HCT116 (cell line): ENCODE results near the gene KCNAB3. TPM values are rescaled to one million over a fixed set of nuclear protein-coding genes. Genes with fewer than 3 reads are reported as not detected.

ENCODE experiments used
- ATAC-seq: fragments of 200-7000 bp; cut with Tn5 transposase; 2 replicates; pipeline ENCODE4 v1.9.1; 2020; ENCODE audit warnings: mild to moderate bottlenecking, moderate library complexity
- BruUV-seq: library from RNA; stranded (reverse); fragments of 400-500 nt; replicated peaks from 2 replicates; lab custom pipeline; 2021; lab: Mats Ljungman, UMichigan
- CTCF ChIA-PET: fragments of 300-600 bp; sonication (Branson Sonifier 250); formaldehyde crosslinking; loops from one replicate; lab custom pipeline; 2021; ENCODE audit warnings: antibody characterized with exemption; lab: Charles Lee
- POLR2A ChIA-PET: fragments of 300-600, 350-600 bp; sonication (Branson Sonifier 250); formaldehyde crosslinking; loops from one replicate; lab custom pipeline; 2021; ENCODE audit warnings: antibody characterized with exemption; lab: Charles Lee
- RAD21 ChIA-PET, 2 experiments: fragments of 300-600 bp; sonication (Branson Sonifier 250); formaldehyde crosslinking; loops; one replicate each; lab custom pipeline; 2023; ENCODE audit warnings: low total read pairs in 2 of 2; ENCODE audit not compliant: uncharacterized antibody in 2 of 2, unreplicated experiment in 2 of 2, low non-redundant PET in 1 of 2; lab: Charles Lee
- DNase-seq: peaks from one replicate; pipeline ENCODE4 v3.0.0-alpha.2; 2010; ENCODE audit warnings: low read depth, low spot score
- H2AFZ ChIP-seq: fragments of 200-600 bp; shearing (Covaris generic), sonication (generic); 2 replicates; pipeline ENCODE4 v1.6.1; 2017; ENCODE audit warnings: low read depth, mixed run types, mixed read lengths, antibody characterized with exemption, low read length; ENCODE audit not compliant: poor library complexity, severe bottlenecking
- H3K27ac ChIP-seq: 2 replicates; pipeline ENCODE4 v1.5.1; 2012; ENCODE audit warnings: low read depth, low read length
- H3K27me3 ChIP-seq: fragments of 200-600 bp; sonication (generic); 2 replicates; pipeline ENCODE4 v1.6.1; 2016; ENCODE audit warnings: mixed run types, low read length, mixed read lengths; ENCODE audit not compliant: insufficient read depth
- H3K36me3 ChIP-seq, 2 experiments: fragments of 200-500 bp in 1 of 2; fragments of 200-600 bp in 1 of 2; sonication (Bioruptor generic) in 1 of 2; sonication (generic) in 1 of 2; 2 replicates each; pipeline versions ENCODE4 v1.5.1 to v1.6.1; 2014 to 2016; ENCODE audit warnings: low read length in 2 of 2, inconsistent platforms in 1 of 2, mixed read lengths in 1 of 2, mixed run types in 1 of 2; ENCODE audit not compliant: insufficient read depth in 2 of 2, control insufficient read depth in 1 of 2
- H3K4me1 ChIP-seq, 2 experiments: fragments of 200-600 bp in 1 of 2; sonication (generic) in 1 of 2; 2 replicates each; pipeline versions ENCODE4 v1.5.1 to v1.6.1; 2012 to 2017; ENCODE audit warnings: low read length in 2 of 2, inconsistent platforms in 1 of 2, mild to moderate bottlenecking in 1 of 2, mixed read lengths in 1 of 2, mixed run types in 1 of 2, moderate library complexity in 1 of 2; ENCODE audit not compliant: insufficient read depth in 2 of 2, control insufficient read depth in 1 of 2
- H3K4me2 ChIP-seq: fragments of 200-600 bp; sonication (generic); 2 replicates; pipeline ENCODE4 v1.6.1; 2017; ENCODE audit warnings: mixed run types, low read length, mixed read lengths
- H3K4me3 ChIP-seq, 2 experiments: fragments of 200-600 bp in 1 of 2; sonication (generic) in 1 of 2; replicated peaks in 1 of 2; 2 replicates each; pipeline ENCODE4 v1.5.1; 2011 to 2016; ENCODE audit warnings: low read length in 2 of 2, control low read depth in 1 of 2, low read depth in 1 of 2, mild to moderate bottlenecking in 1 of 2, mixed read lengths in 1 of 2, mixed run types in 1 of 2
- H3K79me2 ChIP-seq: fragments of 200-600 bp; sonication (generic); 2 replicates; pipeline ENCODE4 v1.6.1; 2017; ENCODE audit warnings: mild to moderate bottlenecking, mixed run types, low read length, moderate library complexity, mixed read lengths; ENCODE audit not compliant: insufficient read depth
- H3K9ac ChIP-seq: fragments of 200-600 bp; sonication (generic); 2 replicates; pipeline ENCODE4 v1.6.1; 2016; ENCODE audit warnings: low read length, mixed read lengths
- H3K9me2 ChIP-seq: fragments of 200-600 bp; sonication (generic), shearing (Covaris generic); 2 replicates; pipeline ENCODE4 v1.6.1; 2017; ENCODE audit warnings: mixed run types, mild to moderate bottlenecking, moderate library complexity; ENCODE audit not compliant: insufficient read depth
- H3K9me3 ChIP-seq, 2 experiments: fragments of 200-500 bp in 1 of 2; fragments of 200-600 bp in 1 of 2; sonication (Bioruptor generic) in 1 of 2; sonication (generic) in 1 of 2; 2 replicates each; pipeline ENCODE4 v1.6.1; 2014 to 2017; ENCODE audit warnings: low read length in 2 of 2, mixed read lengths in 2 of 2, inconsistent platforms in 1 of 2, low read depth in 1 of 2, mild to moderate bottlenecking in 1 of 2, mixed run types in 1 of 2, moderate library complexity in 1 of 2; ENCODE audit not compliant: control insufficient read depth in 1 of 2, insufficient read depth in 1 of 2
- H4K20me1 ChIP-seq: fragments of 200-600 bp; sonication (generic), shearing (Covaris generic); 2 replicates; pipeline ENCODE4 v1.6.1; 2017; ENCODE audit warnings: mixed run types, mild to moderate bottlenecking, moderate library complexity; ENCODE audit not compliant: insufficient read depth
- ATF3 ChIP-seq: IDR thresholded peaks from 2 replicates; pipeline ENCODE4 v1.6.1; 2012
- EZH2 ChIP-seq: fragments of 200-600 bp; sonication (generic); IDR thresholded peaks from 2 replicates; pipeline ENCODE4 v1.6.1; 2017; ENCODE audit warnings: antibody characterized with exemption, mixed run types
- FOSL1 ChIP-seq: IDR thresholded peaks from 2 replicates; pipeline ENCODE4 v1.6.1; 2012; ENCODE audit warnings: low read depth
- JUND ChIP-seq: IDR thresholded peaks from 2 replicates; pipeline ENCODE4 v1.6.1; 2012
- MAX ChIP-seq: IDR thresholded peaks from 2 replicates; pipeline ENCODE4 v1.6.1; 2012
- POLR2A ChIP-seq: IDR thresholded peaks from 2 replicates; pipeline ENCODE4 v1.7.0; 2011; ENCODE audit warnings: borderline replicate concordance; ENCODE audit not compliant: insufficient read depth, insufficient read length; ENCODE audit errors: extremely low read depth
- RAD21 ChIP-seq: IDR thresholded peaks from 2 replicates; pipeline ENCODE4 v1.6.1; 2012; ENCODE audit warnings: low read depth, mild to moderate bottlenecking
- REST ChIP-seq: IDR thresholded peaks from 2 replicates; pipeline ENCODE4 v1.6.1; 2012; ENCODE audit warnings: low read depth
- SRF ChIP-seq: IDR thresholded peaks from 2 replicates; pipeline ENCODE4 v1.6.1; 2012; ENCODE audit warnings: low read depth
- YY1 ChIP-seq: IDR thresholded peaks from 2 replicates; pipeline ENCODE4 v1.6.1; 2011; ENCODE audit warnings: low read length, low read depth, moderate library complexity, mild to moderate bottlenecking; ENCODE audit not compliant: insufficient replicate concordance; ENCODE audit errors: extremely low read depth
- ZBTB33 ChIP-seq: IDR thresholded peaks from 2 replicates; pipeline ENCODE4 v1.6.1; 2011; ENCODE audit warnings: mild to moderate bottlenecking, low read length, moderate library complexity; ENCODE audit not compliant: insufficient replicate concordance; ENCODE audit errors: extremely low read depth
- ZNF274 ChIP-seq: fragments of 200-500 bp; sonication (Bioruptor generic); IDR thresholded peaks from 2 replicates; pipeline ENCODE4 v1.6.1; 2014; ENCODE audit warnings: mild to moderate bottlenecking, low read depth, low read length, inconsistent platforms
- intact Hi-C: fragments of 100-400 bp; cut with micrococcal nuclease; formaldehyde crosslinking; loops from 2 replicates; pipeline ENCODE4 v1.10.0; 2022
- total RNA-seq: library from RNA; stranded (reverse); gene quantifications from one replicate; pipeline ENCODE4 v1.2.1, GENCODE V29; 2021; ENCODE audit not compliant: unreplicated experiment

KCNAB3 gene
- total RNA-seq, 1 experiment from 2014 or later: 7.1 TPM

- H3K4me3 ChIP-seq: no peak overlapping the region
- no peaks in the 10 kb centered on the region for H3K4me1 ChIP-seq
- ChIA-PET RAD21 (no interaction called here), POLR2A (no interaction called here), CTCF (no interaction called here)
- H3K4me2 ChIP-seq: no peak overlapping the region
- no peaks in the 10 kb centered on the region for H3K79me2 ChIP-seq
- no peaks in the 10 kb centered on the region for H3K9me3 ChIP-seq
- TF ChIP-seq FOSL1 (no peak), RAD21 (no peak), JUND (no peak)
- no peak for ATAC-seq
- BruUV-seq: no TSS peak
- no peak overlapping the region for H2AFZ ChIP-seq
- no peaks in the 10 kb centered on the region for H3K9me2 ChIP-seq
- no peaks in the 10 kb centered on the region for H3K36me3 ChIP-seq
- no peaks in the 10 kb centered on the region for H3K27me3 ChIP-seq
- intact Hi-C loops: no loop called here
- H4K20me1 ChIP-seq: no peaks in the 10 kb centered on the region
- no peak for DNase-seq
- H3K9ac ChIP-seq: no peak overlapping the region
- H3K27ac ChIP-seq: no peak overlapping the region
Observed at GRCh38 chr17:7959503-7960253, 30.0 kb upstream of the KCNAB3 start.

- CTCF ChIA-PET: no interaction called here
- no TSS peak for BruUV-seq
- TF ChIP-seq POLR2A: no peak
- no peak for TF ChIP-seq ZNF274
- TF ChIP-seq SRF: no peak
- TF ChIP-seq REST: no peak
- no peak for TF ChIP-seq MAX
- TF ChIP-seq YY1: no peak
- no peak for TF ChIP-seq EZH2
- TF ChIP-seq ZBTB33: no peak
- TF ChIP-seq ATF3: no peak
Observed at GRCh38 chr17:7956228-7956965, 26.7 kb upstream of the KCNAB3 start.

More at GRCh38 chr17:7956228-7956965, 26.7 kb upstream of the KCNAB3 start:
- Histone ChIP-seq H3K36me3 (no peaks in the 10 kb centered on the region), H3K4me3 (no peak overlapping the region), H3K4me2 (no peak overlapping the region), H3K27me3 (no peaks in the 10 kb centered on the region), H2AFZ (no peak overlapping the region), H3K9me2 (no peaks in the 10 kb centered on the region), H3K27ac (no peak overlapping the region), H4K20me1 (no peaks in the 10 kb centered on the region), H3K4me1 (no peaks in the 10 kb centered on the region), H3K9ac (no peak overlapping the region), H3K79me2 (no peaks in the 10 kb centered on the region), H3K9me3 (no peaks in the 10 kb centered on the region)
- DNase-seq (no peak), ATAC-seq (no peak)
- RAD21 ChIA-PET: no interaction called here
- intact Hi-C loops: no loop called here
- POLR2A ChIA-PET: interaction anchor here (0.9 kb wide), 1 partner anchor 24 kb away, joined by 3 read pairs; no protein-coding TSS in a partner anchor
